NCI-H446 treated with DMSO at 0.1 percent for 48 hours (cell line): Measurements from ENCODE around the gene SLC26A5.

Experiments
- DNase-seq: peaks from one replicate; lab custom pipeline; 2025; lab: John Stamatoyannopoulos, UW

SLC26A5 gene

GRCh38 chr7:103347507-103348267 is 98.3 kb downstream of the SLC26A5 start, which contains the start of gene PSMC2:
Gene PSMC2 (plus strand): TSS chr7:103347643. CDS start chr7:103347712, 69 bp downstream.
- peak; percentile 79 for DNase-seq

- DNase-seq, result no peak
Measured at GRCh38 chr7:103346396-103346795, 99.6 kb downstream of the SLC26A5 start.

GRCh38 chr7:103344453-103345149 is 101.4 kb downstream of the SLC26A5 start, which contains the start of gene DNAJC2:
Gene DNAJC2 (minus strand): TSS chr7:103344767. CDS start chr7:103344622, 145 bp downstream.
- peak; percentile 72 for DNase-seq

- no peak for DNase-seq
Measured at GRCh38 chr7:103343758-103344452, 102.1 kb downstream of the SLC26A5 start.

- no peak for DNase-seq
Measured at GRCh38 chr7:103343332-103343731, 102.7 kb downstream of the SLC26A5 start.

GRCh38 chr7:103341466-103341865 is 104.5 kb downstream of the SLC26A5 start:
- no peak for DNase-seq

- DNase-seq, result no peak
Measured at GRCh38 chr7:103338864-103339263, 107.1 kb downstream of the SLC26A5 start.

- no peak for DNase-seq
Measured at GRCh38 chr7:103336761-103337160, 109.2 kb downstream of the SLC26A5 start.

- DNase-seq, result no peak
Measured at GRCh38 chr7:103325744-103326143, 120.3 kb downstream of the SLC26A5 start.
